ENCODE data around the gene SARM1.

DNA sequence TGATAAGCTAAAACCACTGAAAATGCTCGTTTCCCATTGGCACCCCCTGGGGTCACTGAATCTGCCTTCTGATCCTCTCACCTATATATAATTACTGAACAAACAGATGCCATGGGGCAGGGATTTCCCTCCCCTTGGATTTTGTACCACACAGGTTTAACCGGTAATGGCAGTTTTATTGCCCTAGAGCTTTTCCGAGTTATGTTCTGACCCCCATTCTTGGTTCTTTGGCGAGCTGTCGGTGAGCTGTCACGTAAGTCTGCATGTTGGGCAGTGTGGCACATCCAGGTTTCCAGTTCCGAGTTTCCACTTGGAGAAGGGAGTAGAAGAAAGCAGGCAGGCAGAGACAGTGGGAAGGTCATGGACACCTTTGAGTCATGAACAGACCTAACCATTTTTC lies 45.4 kb upstream of the SARM1 start:
- TF ChIP-seq, protein P1, sequence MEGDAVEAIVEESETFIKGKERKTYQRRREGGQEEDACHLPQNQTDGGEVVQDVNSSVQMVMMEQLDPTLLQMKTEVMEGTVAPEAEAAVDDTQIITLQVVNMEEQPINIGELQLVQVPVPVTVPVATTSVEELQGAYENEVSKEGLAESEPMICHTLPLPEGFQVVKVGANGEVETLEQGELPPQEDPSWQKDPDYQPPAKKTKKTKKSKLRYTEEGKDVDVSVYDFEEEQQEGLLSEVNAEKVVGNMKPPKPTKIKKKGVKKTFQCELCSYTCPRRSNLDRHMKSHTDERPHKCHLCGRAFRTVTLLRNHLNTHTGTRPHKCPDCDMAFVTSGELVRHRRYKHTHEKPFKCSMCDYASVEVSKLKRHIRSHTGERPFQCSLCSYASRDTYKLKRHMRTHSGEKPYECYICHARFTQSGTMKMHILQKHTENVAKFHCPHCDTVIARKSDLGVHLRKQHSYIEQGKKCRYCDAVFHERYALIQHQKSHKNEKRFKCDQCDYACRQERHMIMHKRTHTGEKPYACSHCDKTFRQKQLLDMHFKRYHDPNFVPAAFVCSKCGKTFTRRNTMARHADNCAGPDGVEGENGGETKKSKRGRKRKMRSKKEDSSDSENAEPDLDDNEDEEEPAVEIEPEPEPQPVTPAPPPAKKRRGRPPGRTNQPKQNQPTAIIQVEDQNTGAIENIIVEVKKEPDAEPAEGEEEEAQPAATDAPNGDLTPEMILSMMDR (IDR thresholded peaks at IDR 0.05) = no peak
- no peak for TF ChIP-seq POLR2A (IDR thresholded peaks at IDR 0.05)
